HUES6 (cell line): ENCODE results near the gene EPHA7.

ENCODE experiments used
- H3K27ac ChIP-seq: 2 replicates; pipeline ENCODE4 v1.7.0; 2013; ENCODE audit warnings: low read depth, mild to moderate bottlenecking, low read length, inconsistent platforms
- H3K27me3 ChIP-seq: 2 replicates; pipeline ENCODE4 v1.6.1; 2013; ENCODE audit warnings: low read length; ENCODE audit not compliant: control insufficient read depth, insufficient read depth
- H3K36me3 ChIP-seq: 2 replicates; pipeline ENCODE4 v1.6.1; 2013; ENCODE audit warnings: low read length; ENCODE audit not compliant: control insufficient read depth, insufficient read depth
- H3K4me1 ChIP-seq: 2 replicates; pipeline ENCODE4 v1.6.1; 2013; ENCODE audit warnings: low read length; ENCODE audit not compliant: control insufficient read depth, insufficient read depth
- H3K4me3 ChIP-seq: 2 replicates; pipeline ENCODE4 v1.5.1; 2013; ENCODE audit warnings: low read depth, low read length
- H3K9ac ChIP-seq: one replicate; pipeline ENCODE4 v1.6.1; 2013; ENCODE audit warnings: mild to moderate bottlenecking, low read length
- H3K9me3 ChIP-seq: 2 replicates; pipeline ENCODE4 v1.6.1; 2013; ENCODE audit warnings: low read depth, low read length; ENCODE audit not compliant: control insufficient read depth, insufficient read depth

Gene EPHA7

GRCh38 chr6:93210908-93211307, 208.5 kb downstream of the EPHA7 start:
- no peaks in the 10 kb centered on the region for H3K9me3 ChIP-seq
- H3K36me3 ChIP-seq, result no peaks in the 10 kb centered on the region
- no peak overlapping the region for H3K4me3 ChIP-seq
- H3K27ac ChIP-seq, result no peak overlapping the region
- H3K4me1 ChIP-seq, result peaks cover 11% of the 10 kb centered on the region
- H3K9ac ChIP-seq, result no peak overlapping the region
- no peaks in the 10 kb centered on the region for H3K27me3 ChIP-seq

- Histone ChIP-seq H3K27me3 (no peaks in the 10 kb centered on the region), H3K4me3 (no peak overlapping the region), H3K4me1 (peaks cover 11% of the 10 kb centered on the region), H3K36me3 (no peaks in the 10 kb centered on the region), H3K27ac (no peak overlapping the region), H3K9ac (no peak overlapping the region), H3K9me3 (no peaks in the 10 kb centered on the region)
Measured at GRCh38 chr6:93209358-93209757, 210.0 kb downstream of the EPHA7 start.

GRCh38 chr6:93196406-93196970, 222.9 kb downstream of the EPHA7 start:
- H3K27me3 ChIP-seq, result no peaks in the 10 kb centered on the region
- H3K4me3 ChIP-seq, result no peak overlapping the region
- no peak overlapping the region for H3K27ac ChIP-seq
- no peaks in the 10 kb centered on the region for H3K4me1 ChIP-seq
- H3K9ac ChIP-seq, result no peak overlapping the region
- no peaks in the 10 kb centered on the region for H3K36me3 ChIP-seq
- H3K9me3 ChIP-seq, result peaks cover 10% of the 10 kb centered on the region

GRCh38 chr6:93194480-93194879, 224.9 kb downstream of the EPHA7 start:
- no peaks in the 10 kb centered on the region for H3K4me1 ChIP-seq
- no peaks in the 10 kb centered on the region for H3K27me3 ChIP-seq
- no peak overlapping the region for H3K27ac ChIP-seq
- no peak overlapping the region for H3K4me3 ChIP-seq
- H3K9ac ChIP-seq, result no peak overlapping the region
- peaks cover 10% of the 10 kb centered on the region for H3K9me3 ChIP-seq
- H3K36me3 ChIP-seq, result no peaks in the 10 kb centered on the region

- no peaks in the 10 kb centered on the region for H3K36me3 ChIP-seq
- peaks cover 8% of the 10 kb centered on the region for H3K9me3 ChIP-seq
- no peaks in the 10 kb centered on the region for H3K4me1 ChIP-seq
- no peak overlapping the region for H3K27ac ChIP-seq
- H3K9ac ChIP-seq, result no peak overlapping the region
- no peaks in the 10 kb centered on the region for H3K27me3 ChIP-seq
- no peak overlapping the region for H3K4me3 ChIP-seq
Measured at GRCh38 chr6:93193868-93194267, 225.5 kb downstream of the EPHA7 start.
